ENCODE results near the gene WAPL. TPM values are rescaled to one million over a fixed set of nuclear protein-coding genes. Genes with fewer than 3 reads are reported as not detected.

The WAPL gene
- total and polyA plus RNA-seq, 10 of the 15 experiments (the other 5 are each of a cell fraction or from before 2014, with no cell fraction given), result 15.7 to 45.8 (median 29.0) TPM

- WGBS (ENCODE audit: insufficient coverage, insufficient replicate concordance, low lambda C conversion rate, missing lambda C conversion rate), result under 1% methylated on average over 47 of the region's 76 CpGs
- intact Hi-C loops (cut with micrococcal nuclease; ENCODE audit: unreplicated experiment), result no loop called here
- peak; percentile 68 for TF ChIP-seq LARP7 (IDR thresholded peaks at IDR 0.05)
- peak; percentile 52; the same call in 1 of the 2 replicates for TF ChIP-seq TAF1 (IDR thresholded peaks at IDR 0.05; ENCODE audit: borderline replicate concordance, low read depth, low read length)
- 0 out of 2 replicates have a peak, but pooled peaks have one; percentile 33 for TF ChIP-seq ZNF24 (IDR thresholded peaks at IDR 0.05)
- no peak for TF ChIP-seq HSF1 (IDR thresholded peaks at IDR 0.05; ENCODE audit: low read depth, low read length)
- TF ChIP-seq TCF12 (IDR thresholded peaks at IDR 0.05; ENCODE audit: low read depth, low read length), result peak; percentile 8; the same call in 1 of the 2 replicates
- no peak for TF ChIP-seq E4F1 (IDR thresholded peaks at IDR 0.05; ENCODE audit: borderline replicate concordance, partially characterized antibody)
- no peak for TF ChIP-seq MYB (IDR thresholded peaks at IDR 0.05; ENCODE audit: borderline replicate concordance, low read depth, low read length)
- no peak for TF ChIP-seq MTA3 (IDR thresholded peaks at IDR 0.05; ENCODE audit: borderline replicate concordance, low read length)
- TF ChIP-seq DPF2 (IDR thresholded peaks at IDR 0.05), result peak; percentile 52
- TF ChIP-seq BCL11A (IDR thresholded peaks at IDR 0.05; ENCODE audit: low read depth, low read length), result 0 out of 2 replicates have a peak, but pooled peaks have one; percentile 8
- TF ChIP-seq PRDM15 (CRISPR knock-in tag; IDR thresholded peaks at IDR 0.05), result no peak
Observed at GRCh38 chr10:86400705-86401587, 120.6 kb downstream of the WAPL start.

More at GRCh38 chr10:86400705-86401587, 120.6 kb downstream of the WAPL start:
- TSS peak; percentile 73 for BruUV-seq (replicated peaks)
- POLR2A ChIA-PET, result interaction anchor here (0.6 to 5.7 kb wide), 14 partner anchors 10 to 242 kb away, joined by 3 to 110 read pairs (median 6); no protein-coding TSS in a partner anchor
- Histone ChIP-seq H3K79me2 (ENCODE audit: control insufficient read depth, insufficient read depth, low read length) (peaks cover 14% of the 10 kb centered on the region), H3K36me3 (ENCODE audit: control insufficient read depth in 2 of 2, insufficient read depth in 2 of 2, low read length in 1 of 2) (no peaks in the 10 kb centered on the region), H4K20me1 (ENCODE audit: control insufficient read depth, insufficient read depth) (no peaks in the 10 kb centered on the region), H3K9ac (ENCODE audit: control insufficient read depth, insufficient read depth, low read length) (peak overlapping the region; percentile 87), H3K4me2 (ENCODE audit: control insufficient read depth, insufficient read depth) (peak overlapping the region; percentile 90), H2AFZ (ENCODE audit: control insufficient read depth, low read depth, low read length) (peak overlapping the region; percentile 85), H3K27me3 (replicated peaks in 1 of 2; ENCODE audit: control insufficient read depth in 2 of 2, insufficient read depth in 2 of 2, low read length in 1 of 2) (no peaks in the 10 kb centered on the region), H3K27ac (ENCODE audit: control insufficient read depth, insufficient read depth) (peak overlapping the region; percentile 84), H3K4me1 (ENCODE audit: control insufficient read depth, insufficient read depth, low read length) (peaks cover 10% of the 10 kb centered on the region), H3K4me3 (peak overlapping the region; percentile 75), H3K9me3 (replicated peaks; ENCODE audit: control insufficient read depth, insufficient read depth, low read length) (no peaks in the 10 kb centered on the region)
- SMC1A ChIA-PET (ENCODE audit: uncharacterized antibody, unreplicated experiment), result interaction anchor here (0.6 to 9.9 kb wide), 26 partner anchors 8 to 1115 kb away, joined by 3 to 129 read pairs (median 4); no protein-coding TSS in a partner anchor
- ATAC-seq (peak; percentile 68), DNase-seq (ENCODE audit: low read depth, low spot score) (no peak), FAIRE-seq (no peak)
- CTCF ChIA-PET, result interaction anchor here (0.6 to 5.7 kb wide), 22 partner anchors 11 to 534 kb away, joined by 3 to 77 read pairs (median 4); no protein-coding TSS in a partner anchor
- RAD21 ChIA-PET (ENCODE audit: unreplicated experiment), result interaction anchor here (0.7 to 5.6 kb wide), 28 partner anchors 10 to 281 kb away, joined by 3 to 155 read pairs (median 4); partner anchors contain the start of gene WAPL
- in situ Hi-C loops (cut with MboI), result no loop called here
